ENCODE data around the gene IKZF1.

DNA sequence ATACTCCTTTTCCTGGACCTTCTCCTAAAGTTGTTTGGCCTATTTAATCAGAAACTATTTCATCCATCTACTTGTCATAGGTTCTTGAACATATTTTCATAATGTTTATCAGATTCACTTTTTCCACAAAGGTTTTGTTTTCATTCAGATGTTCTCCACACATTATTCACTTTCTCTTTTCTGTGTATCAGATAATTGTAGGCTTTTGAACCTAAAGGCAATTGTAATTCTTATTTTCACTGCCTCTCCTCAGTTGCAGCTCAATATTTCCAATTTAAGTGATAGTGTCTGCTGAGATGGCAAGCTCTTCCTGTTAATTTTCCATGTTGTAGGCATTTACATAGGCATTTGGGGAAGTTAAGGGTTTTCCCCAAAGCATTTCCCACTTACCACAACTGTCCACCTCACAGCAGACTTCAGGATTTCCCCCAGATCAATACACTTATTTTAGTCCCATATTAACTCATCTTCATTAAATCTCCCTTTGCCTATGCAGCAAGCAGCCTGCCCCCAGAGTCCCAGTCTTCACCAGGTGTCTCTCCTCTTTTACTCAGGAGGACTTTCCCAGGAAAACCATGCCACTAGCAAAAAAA is 12.3 kb upstream of the IKZF1 start:
- TF ChIP-seq, protein P1, sequence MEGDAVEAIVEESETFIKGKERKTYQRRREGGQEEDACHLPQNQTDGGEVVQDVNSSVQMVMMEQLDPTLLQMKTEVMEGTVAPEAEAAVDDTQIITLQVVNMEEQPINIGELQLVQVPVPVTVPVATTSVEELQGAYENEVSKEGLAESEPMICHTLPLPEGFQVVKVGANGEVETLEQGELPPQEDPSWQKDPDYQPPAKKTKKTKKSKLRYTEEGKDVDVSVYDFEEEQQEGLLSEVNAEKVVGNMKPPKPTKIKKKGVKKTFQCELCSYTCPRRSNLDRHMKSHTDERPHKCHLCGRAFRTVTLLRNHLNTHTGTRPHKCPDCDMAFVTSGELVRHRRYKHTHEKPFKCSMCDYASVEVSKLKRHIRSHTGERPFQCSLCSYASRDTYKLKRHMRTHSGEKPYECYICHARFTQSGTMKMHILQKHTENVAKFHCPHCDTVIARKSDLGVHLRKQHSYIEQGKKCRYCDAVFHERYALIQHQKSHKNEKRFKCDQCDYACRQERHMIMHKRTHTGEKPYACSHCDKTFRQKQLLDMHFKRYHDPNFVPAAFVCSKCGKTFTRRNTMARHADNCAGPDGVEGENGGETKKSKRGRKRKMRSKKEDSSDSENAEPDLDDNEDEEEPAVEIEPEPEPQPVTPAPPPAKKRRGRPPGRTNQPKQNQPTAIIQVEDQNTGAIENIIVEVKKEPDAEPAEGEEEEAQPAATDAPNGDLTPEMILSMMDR (IDR thresholded peaks at IDR 0.05; ENCODE audit: low read length) = no peak
- TF ChIP-seq EZH2 (optimal IDR thresholded peaks at IDR 0.05; ENCODE audit: low read depth, low read length) = no peak

All from MM.1S (cell line).